Measurements from ENCODE around the gene GYS2.

Gene GYS2

DNA sequence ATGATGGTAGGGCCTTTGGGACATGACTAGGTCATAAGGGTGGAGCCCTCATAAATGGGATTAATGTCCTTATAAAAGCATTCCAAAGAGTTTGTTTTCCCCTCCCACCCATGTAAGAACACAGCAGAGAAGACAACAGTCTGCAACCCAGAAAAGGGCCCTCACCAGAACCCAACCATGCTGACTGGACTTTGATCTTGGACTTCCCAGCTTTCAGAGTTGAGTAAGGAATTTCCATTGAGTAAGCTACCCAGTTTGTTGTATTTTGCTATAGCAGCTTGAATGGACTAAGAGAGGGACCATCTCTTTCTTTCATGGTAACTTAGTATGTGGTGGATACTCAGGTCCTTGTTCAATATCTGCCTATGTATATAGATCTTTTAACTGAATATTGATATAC is 81.5 kb downstream of the GYS2 start:
- TF ChIP-seq, protein P1, sequence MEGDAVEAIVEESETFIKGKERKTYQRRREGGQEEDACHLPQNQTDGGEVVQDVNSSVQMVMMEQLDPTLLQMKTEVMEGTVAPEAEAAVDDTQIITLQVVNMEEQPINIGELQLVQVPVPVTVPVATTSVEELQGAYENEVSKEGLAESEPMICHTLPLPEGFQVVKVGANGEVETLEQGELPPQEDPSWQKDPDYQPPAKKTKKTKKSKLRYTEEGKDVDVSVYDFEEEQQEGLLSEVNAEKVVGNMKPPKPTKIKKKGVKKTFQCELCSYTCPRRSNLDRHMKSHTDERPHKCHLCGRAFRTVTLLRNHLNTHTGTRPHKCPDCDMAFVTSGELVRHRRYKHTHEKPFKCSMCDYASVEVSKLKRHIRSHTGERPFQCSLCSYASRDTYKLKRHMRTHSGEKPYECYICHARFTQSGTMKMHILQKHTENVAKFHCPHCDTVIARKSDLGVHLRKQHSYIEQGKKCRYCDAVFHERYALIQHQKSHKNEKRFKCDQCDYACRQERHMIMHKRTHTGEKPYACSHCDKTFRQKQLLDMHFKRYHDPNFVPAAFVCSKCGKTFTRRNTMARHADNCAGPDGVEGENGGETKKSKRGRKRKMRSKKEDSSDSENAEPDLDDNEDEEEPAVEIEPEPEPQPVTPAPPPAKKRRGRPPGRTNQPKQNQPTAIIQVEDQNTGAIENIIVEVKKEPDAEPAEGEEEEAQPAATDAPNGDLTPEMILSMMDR (IDR thresholded peaks at IDR 0.05; ENCODE audit: control insufficient read depth, extremely low read depth, insufficient read depth) = no peak
- no peak for DNase-seq (ENCODE audit: low read depth)
- H3K4me3 ChIP-seq (ENCODE audit: low read depth, low read length) = no peak overlapping the region

DNA sequence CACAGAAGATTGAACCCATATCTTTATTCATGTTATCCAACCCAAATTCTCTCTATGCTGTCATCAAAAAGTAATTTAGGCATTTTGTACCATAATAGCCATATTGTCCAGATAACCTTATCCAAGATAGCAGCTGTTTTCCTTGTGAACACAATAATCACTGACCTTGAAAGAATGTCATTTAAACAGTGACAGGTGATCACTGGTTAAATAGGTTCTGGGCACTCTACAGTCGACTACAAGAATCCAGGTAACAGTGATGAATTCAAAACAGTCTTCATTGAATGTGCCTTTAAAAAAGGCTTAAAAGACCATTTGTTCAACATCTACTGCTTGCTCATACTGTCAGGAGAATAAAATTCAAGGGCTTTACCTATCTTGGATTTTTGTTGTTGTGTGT is 83.1 kb downstream of the GYS2 start:
- DNase-seq (ENCODE audit: low read depth) = no peak
- TF ChIP-seq, protein P1 (IDR thresholded peaks at IDR 0.05; ENCODE audit: control insufficient read depth, extremely low read depth, insufficient read depth) = no peak
- no peak overlapping the region for H3K4me3 ChIP-seq (ENCODE audit: low read depth, low read length)

DNA sequence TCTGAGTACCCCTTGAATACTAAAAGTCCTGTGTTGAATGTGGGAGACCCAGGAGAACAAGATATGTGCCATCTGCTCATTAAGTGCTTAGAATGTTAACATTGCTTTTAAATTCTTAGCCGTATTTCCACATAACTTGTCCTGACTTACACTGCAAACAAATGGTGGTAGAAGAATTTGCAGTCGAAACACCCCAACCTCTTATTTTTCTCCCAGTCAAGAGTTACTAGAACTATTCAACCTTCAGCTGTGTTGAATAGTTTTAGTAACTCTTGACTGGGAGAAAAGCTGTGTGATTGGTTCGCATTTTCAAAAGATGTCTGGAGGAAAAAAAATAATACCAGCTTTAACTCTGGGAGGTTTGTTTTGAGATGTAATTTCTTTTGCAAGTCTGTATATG is 86.2 kb downstream of the GYS2 start:
- H3K4me3 ChIP-seq (ENCODE audit: low read depth, low read length) = no peak overlapping the region
- TF ChIP-seq, protein P1 (IDR thresholded peaks at IDR 0.05; ENCODE audit: control insufficient read depth, extremely low read depth, insufficient read depth) = no peak
- no peak for DNase-seq (ENCODE audit: low read depth)

DNA sequence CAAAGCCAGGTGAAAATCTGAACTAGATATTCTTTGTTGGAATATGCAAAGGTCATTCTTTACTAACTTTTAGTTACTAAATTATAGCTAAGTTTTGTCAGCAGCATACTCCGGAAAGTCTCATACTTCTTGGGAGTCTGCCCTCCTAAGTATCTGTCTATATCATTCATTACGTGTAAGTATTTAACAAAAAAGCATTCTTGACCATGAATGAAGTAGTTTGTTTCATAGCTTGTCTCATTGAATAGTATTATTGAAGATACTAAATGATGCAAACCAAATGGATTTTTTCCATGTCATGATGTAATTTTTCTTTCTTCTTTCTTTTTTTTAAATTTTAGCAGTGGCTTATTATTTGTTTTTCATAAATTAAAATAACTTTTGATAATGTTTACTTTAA is 88.4 kb downstream of the GYS2 start:
- no peak for DNase-seq (ENCODE audit: low read depth)
- TF ChIP-seq, protein P1 (IDR thresholded peaks at IDR 0.05; ENCODE audit: control insufficient read depth, extremely low read depth, insufficient read depth) = no peak
- no peak overlapping the region for H3K4me3 ChIP-seq (ENCODE audit: low read depth, low read length)

DNA sequence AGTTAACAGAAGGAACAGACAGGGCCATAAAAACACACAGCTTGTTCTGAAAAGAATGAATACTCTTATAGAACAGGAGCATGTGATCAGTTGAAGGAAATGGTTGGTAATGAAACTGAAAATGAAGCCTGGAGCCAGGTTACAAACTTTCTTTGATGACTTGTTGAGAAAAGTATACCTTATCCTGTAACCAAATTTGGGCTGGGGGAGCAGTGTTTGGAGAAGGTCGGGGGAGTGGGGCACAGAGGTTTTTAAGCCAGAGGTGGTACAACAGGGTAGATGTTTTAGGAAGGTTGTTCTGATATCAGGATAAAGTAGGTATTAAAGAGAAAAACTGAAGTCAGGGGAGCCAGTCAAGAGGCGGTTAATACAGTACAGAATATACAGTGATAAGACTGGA is 94.9 kb downstream of the GYS2 start:
- TF ChIP-seq, protein P1 (IDR thresholded peaks at IDR 0.05; ENCODE audit: control insufficient read depth, extremely low read depth, insufficient read depth) = no peak
- DNase-seq (ENCODE audit: low read depth) = no peak
- no peak overlapping the region for H3K4me3 ChIP-seq (ENCODE audit: low read depth, low read length)

DNA sequence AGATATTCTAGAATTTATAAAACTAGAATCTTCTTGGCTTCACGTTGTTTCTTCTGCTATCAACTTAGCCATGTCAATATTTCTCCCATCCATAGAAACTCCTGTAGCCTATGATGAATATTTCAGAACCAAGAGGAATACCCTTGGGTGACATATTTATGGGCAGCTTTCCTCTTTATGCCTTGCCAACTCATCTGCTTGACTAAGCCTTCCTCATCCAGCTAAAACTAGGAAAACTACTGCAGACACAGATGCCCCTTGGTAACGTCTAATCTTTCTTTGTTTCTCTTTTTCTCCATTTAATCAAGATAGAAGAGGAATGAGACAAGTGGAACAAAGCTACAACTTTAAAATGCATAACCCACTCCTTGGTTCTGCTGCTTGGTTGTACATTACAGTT is 96.8 kb downstream of the GYS2 start:
- DNase-seq (ENCODE audit: low read depth) = no peak
- H3K4me3 ChIP-seq (ENCODE audit: low read depth, low read length) = no peak overlapping the region
- TF ChIP-seq, protein P1 (IDR thresholded peaks at IDR 0.05; ENCODE audit: control insufficient read depth, extremely low read depth, insufficient read depth) = no peak

DNA sequence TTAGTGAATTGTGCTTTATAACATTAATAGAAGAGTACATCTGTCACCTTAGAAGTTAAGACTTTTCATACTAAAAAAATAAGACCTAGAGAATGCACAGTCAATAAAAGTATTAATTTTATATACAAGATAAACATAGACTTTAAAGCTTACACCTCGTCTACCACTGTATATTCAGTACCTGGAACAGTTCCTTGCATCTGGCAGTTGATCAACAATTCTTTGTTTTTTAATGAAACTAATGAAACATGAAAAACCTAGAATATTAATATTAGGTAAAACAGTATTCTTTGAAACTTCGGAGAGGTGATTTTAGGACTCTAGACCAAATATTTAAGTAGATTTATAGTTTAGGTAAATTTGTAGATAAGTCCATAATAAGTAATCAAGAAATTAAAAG is 98.8 kb downstream of the GYS2 start:
- no peak overlapping the region for H3K4me3 ChIP-seq (ENCODE audit: low read depth, low read length)
- DNase-seq (ENCODE audit: low read depth) = no peak
- TF ChIP-seq, protein P1 (IDR thresholded peaks at IDR 0.05; ENCODE audit: control insufficient read depth, extremely low read depth, insufficient read depth) = no peak

Measured in LNCaP clone FGC (cell line).